Gastrocnemius medialis (tissue), 4 donors: ENCODE results near the gene ZNF205.

Experiments
- CTCF ChIP-seq, 5 experiments: fragments of 450-650 bp in 3 of 5; fragments of 200-600 bp in 2 of 5; sonication (generic) in 2 of 5; IDR thresholded peaks in 4 of 5; conservative IDR thresholded peaks in 1 of 5; 1 replicate in 4 of 5; 2 replicates in 1 of 5; pipeline ENCODE4 v1.5.1; 2016 to 2019; ENCODE audit warnings: antibody characterized with exemption in 5 of 5, mild to moderate bottlenecking in 3 of 5, moderate library complexity in 3 of 5
- POLR2A ChIP-seq, 2 donors: fragments of 450-650 bp; IDR thresholded peaks; one replicate each; pipeline ENCODE4 v1.6.1; 2017; ENCODE audit warnings: antibody characterized with exemption in 2 of 2, mild to moderate bottlenecking in 2 of 2, moderate library complexity in 2 of 2

- no peak for TF ChIP-seq CTCF (IDR thresholded peaks at IDR 0.05 in 4 of 5, conservative IDR thresholded peaks at IDR 0.05 in 1 of 5)
- TF ChIP-seq POLR2A (IDR thresholded peaks at IDR 0.05), result no peak
Measured at GRCh38 chr16:3097266-3097665, 15.1 kb upstream of the ZNF205 start.
